HG02938 (cell line): ENCODE results near the gene FBXL17.

ENCODE experiments used
- ATAC-seq: cut with Tn5 transposase; IDR thresholded peaks from one replicate; pipeline ENCODE4 v1.9.1; 2021; ENCODE audit warnings: mild to moderate bottlenecking, moderate library complexity; ENCODE audit not compliant: unreplicated experiment

FBXL17 gene

GRCh38 chr5:108102463-108102862, 279.4 kb downstream of the FBXL17 start:
- ATAC-seq: no peak

GRCh38 chr5:108101821-108102220, 280.1 kb downstream of the FBXL17 start:
- ATAC-seq: no peak

DNA sequence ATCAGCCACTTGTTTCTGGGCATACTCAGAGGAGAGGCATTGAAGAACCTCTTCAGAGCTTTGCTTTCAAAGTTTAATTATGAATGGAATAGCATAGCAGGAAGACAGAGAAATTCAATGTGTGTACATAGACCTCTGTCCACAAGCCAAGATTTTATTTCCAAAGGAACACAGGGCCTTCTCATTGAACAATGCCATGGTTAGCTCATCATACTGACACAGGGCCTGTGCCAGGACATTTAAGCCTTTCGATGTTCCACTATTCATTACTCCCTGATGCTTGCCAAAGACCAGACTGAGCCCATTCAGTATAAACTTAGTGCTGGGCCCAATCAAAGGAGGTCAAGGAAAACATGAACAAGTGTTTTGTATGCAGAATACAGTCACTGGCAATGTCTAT, 280.8 kb downstream of the FBXL17 start:
- no peak for ATAC-seq

DNA sequence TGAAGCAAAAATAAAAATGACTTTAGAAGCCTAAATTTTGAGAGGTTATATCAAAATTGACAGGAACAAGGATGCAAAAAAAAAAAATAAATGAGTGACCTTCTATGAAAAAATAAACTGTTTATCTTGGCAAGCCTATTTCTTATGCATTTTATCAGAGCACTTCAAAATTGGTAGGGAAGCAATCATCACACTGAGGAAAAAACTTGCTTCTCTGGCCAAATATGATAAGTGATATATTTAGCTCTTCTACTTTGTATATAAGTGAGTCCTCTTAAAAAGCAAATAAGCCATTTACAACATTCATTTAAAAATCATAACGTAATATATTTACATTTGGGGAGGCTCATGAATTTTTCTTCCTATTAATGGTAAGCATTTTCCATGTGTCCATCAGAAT, 287.1 kb downstream of the FBXL17 start:
- ATAC-seq: no peak

DNA sequence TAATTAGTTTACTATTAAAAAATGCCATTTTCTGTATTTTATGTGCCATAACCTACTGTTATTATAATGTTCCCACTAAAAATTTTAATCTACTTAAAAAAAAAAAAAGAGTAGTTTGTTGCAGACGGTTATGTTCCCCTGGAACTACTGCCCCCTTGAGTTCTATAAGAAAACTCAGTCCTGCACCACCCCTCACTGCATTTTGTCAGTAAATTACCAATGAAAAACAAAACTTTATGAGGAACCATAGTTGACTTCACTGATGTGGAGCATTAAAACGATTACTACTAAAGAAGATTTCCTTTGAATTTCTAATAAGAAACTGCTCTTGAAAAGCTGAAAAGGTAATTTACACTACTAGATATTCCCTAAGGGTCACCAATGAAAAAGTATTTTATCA, 288.7 kb downstream of the FBXL17 start:
- ATAC-seq: no peak

GRCh38 chr5:108090946-108091345, 291.0 kb downstream of the FBXL17 start:
- no peak for ATAC-seq

DNA sequence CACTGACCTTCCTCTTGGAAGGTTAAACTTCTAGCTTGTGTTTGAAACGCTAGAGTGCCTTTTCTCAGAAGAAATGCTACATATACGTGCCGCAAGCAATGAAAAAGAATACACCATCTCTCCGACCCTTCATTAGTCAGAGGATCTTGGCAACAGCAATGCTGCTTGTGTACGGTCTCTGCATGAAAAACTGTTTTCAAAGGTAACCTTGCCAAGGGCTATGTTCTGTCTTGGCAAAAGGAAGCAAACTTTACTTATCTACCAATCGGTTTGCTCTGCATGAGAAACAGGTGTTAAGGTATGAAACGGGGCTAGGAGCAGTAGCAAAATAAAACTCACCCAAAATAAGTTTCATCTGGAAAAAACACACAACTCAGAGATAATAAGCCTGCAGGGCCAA, 297.8 kb downstream of the FBXL17 start:
- no peak for ATAC-seq

DNA sequence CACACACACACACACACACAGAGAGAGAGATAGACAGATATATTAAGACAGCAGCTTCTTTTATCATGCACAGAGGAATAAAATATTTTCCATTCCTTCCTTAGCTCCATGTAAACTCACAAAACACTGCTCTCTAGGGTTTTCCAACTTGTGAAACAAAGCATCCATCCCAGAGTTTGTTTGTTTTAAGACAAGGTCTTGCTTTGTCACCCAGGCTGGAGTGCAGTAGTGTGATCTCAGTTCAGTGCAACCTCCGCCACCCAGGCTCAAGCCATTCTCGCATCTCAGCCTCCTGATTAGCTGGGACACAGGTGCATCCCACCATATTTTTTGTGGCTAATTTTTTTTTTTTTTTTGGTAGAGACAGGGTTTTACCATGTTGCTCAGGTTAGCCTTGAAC, 298.7 kb downstream of the FBXL17 start:
- no peak for ATAC-seq

DNA sequence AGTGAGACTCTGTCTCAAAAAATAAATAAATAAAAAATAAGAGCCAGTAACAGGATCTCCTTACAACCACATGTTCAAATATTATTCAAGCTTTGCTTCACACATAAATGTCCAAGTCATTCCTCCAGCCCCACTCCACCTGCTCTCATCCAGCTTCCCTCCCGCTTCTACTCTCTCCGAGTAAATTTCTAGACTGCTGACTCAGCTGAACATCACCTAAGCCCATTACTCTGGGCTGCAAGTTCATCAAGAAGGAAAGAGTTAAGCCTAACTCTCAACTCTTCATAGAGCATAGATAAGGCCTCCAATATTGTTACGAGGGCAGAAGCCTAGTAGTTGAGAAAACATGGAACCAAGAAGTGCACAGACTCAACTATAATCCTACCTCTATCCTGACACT, 300.2 kb downstream of the FBXL17 start:
- no peak for ATAC-seq

DNA sequence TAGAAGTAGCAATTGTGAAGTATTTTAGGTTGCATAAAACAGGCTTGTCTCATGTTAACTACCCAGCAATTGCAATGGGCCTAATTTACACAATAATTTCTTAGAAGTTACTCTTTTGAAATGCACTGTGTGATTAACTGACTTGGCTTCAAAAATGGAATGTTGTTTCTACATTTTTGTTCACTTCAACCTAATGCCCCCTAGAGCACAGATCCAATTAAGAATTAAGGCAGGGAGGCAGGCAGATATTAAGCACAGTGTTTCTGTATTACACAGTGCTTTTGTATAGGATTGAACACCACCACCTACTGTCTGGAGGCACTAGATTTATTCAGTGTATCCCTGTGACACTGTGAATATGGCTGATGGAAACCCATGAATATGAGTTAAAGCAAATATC, 302.1 kb downstream of the FBXL17 start:
- no peak for ATAC-seq

GRCh38 chr5:108078882-108079281, 303.0 kb downstream of the FBXL17 start:
- ATAC-seq: no peak

GRCh38 chr5:108078345-108078744, 303.6 kb downstream of the FBXL17 start:
- ATAC-seq: no peak

- no peak for ATAC-seq
Measured at GRCh38 chr5:108074626-108075025, 307.3 kb downstream of the FBXL17 start.

DNA sequence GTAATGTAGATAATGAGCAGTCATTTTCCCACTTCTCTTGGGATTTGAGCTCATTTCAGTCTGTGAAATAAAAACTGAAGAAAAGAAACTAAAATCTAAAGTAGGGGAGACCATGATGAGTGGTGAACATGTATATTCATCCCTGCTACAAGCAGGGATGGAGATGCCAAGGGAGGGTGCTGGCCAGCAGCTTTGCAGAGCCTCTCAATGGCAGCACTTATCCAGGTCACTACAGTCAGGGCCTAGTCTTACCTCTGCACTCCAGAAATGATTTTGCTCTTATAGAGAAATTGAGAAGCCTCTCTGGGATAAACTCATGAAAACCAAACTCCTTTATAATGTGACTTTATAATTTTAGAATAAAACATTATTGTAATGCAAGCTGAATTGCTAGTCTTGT, 317.6 kb downstream of the FBXL17 start:
- no peak for ATAC-seq

GRCh38 chr5:108061941-108062340, 320.0 kb downstream of the FBXL17 start:
- no peak for ATAC-seq

- no peak for ATAC-seq
Measured at GRCh38 chr5:108060340-108060739, 321.6 kb downstream of the FBXL17 start.

DNA sequence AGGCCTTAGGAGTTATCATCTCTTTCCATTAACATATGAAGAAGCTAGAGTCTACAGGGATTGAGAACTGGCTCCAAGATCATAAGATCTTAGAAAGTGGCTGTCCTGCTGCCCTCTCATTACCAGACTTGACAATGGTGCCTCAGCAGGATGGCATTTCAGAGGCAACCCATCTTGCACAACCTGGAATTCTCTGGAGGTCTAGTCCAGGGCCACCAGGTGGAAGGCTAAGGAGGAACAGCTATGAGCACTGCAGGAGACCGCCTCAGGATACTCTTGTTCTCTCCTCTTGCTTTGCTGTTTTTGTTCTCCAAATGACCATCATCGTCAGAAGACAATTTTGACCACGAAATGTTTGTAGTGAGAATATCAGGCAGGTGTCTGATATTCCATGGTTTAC, 322.6 kb downstream of the FBXL17 start:
- ATAC-seq: no peak

- ATAC-seq: no peak
Measured at GRCh38 chr5:108054349-108054748, 327.5 kb downstream of the FBXL17 start.

DNA sequence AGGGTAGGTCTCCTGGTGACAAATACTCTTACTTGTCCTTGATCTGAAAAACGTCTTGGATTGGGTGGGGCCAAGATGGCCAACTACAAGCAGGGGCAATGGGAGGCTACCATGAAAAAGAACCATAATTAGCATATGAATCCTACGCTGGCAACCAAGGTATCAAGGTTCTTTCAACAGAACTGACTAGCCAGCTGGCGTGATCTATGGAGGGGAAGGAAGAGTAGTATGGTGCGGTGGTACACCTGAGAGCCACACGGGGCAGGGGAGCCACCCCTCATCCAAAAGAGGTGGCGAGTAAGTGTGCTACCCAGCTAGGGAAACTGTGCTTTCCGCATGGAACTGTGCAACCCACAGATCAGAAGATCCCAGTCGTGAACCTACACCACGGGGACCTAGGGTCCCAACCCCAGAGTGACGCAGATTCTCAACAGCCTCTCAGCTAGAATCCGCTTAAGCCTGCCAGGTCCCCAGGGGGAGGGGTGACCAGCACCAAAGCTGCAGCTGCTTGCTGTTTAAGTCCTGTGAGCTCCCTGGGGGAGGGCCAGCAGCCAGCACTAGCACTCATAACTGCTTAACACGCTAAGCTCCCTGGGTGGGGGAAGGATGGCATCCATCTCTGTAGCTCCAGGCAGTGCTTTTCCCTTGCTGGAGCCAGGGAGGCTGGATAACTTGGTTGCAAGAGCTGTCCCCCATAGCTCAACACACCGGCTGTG, 334.8 kb downstream of the FBXL17 start:
- ATAC-seq: no peak

DNA sequence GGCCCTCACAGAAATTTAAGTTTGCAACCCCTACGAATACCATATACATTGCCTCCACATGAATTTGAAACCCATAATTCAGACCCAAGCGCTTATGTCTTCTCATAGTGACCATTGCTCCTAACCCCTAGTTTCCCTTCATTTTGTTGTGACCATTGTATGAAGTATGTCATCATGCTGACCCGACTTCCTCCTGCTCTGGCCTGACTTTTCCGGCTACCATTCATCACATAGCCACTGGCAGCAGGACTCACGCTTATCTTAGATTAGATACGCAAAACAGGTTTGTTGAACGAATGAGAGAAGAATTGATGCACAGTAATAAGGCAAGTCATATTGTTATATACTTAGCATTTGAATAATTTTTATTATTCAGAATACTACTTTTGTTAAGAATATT, 345.4 kb downstream of the FBXL17 start:
- no peak for ATAC-seq

GRCh38 chr5:108028883-108029282, 353.0 kb downstream of the FBXL17 start:
- no peak for ATAC-seq

DNA sequence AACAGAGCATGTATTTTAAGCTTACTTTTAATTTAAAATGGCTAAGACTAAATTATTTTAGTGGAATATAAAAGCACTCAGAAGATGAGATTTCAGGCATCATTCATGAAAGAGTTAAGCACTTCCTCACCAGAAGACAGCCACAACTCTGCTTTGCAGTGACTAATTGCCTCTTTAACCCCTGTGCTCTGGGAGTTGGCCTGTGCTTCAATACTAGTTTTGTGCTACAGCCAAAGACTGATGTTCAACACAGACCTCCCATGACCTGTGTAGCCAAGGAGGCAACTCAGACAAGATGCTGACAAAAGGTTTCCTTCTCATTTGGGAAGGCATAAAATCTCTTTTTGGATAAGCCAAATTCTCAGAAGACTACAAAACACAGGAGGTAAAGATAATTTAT, 353.5 kb downstream of the FBXL17 start:
- no peak for ATAC-seq

GRCh38 chr5:108025957-108026356, 355.9 kb downstream of the FBXL17 start:
- ATAC-seq: no peak
